Gastrocnemius medialis (tissue), 4 donors: ENCODE data around the gene PTDSS2. TPM values are rescaled to one million over a fixed set of nuclear protein-coding genes. Genes with fewer than 3 reads are reported as not detected.

Experiments used
- ATAC-seq, 2 donors: fragments of 150-250 bp; one replicate each; pipeline ENCODE4 v1.9.1; 2016
- DNase-seq, 2 donors: peaks; one replicate each; pipeline ENCODE4 v3.0.0-alpha.2; 2019
- H3K27ac ChIP-seq, 4 donors: fragments of 200-600 bp; sonication (generic); 1 replicate in 1 of 4; 2 replicates in 3 of 4; pipeline ENCODE4 v1.5.1; 2016 to 2018; ENCODE audit warnings: mild to moderate bottlenecking in 2 of 4, moderate library complexity in 1 of 4
- H3K27me3 ChIP-seq, 3 donors: fragments of 200-600 bp; sonication (generic) in 2 of 3; 1 replicate in 1 of 3; 2 replicates in 2 of 3; pipeline versions ENCODE4 v1.5.1 to v1.6.0; 2016 to 2019; ENCODE audit warnings: mild to moderate bottlenecking in 1 of 3, moderate library complexity in 1 of 3
- H3K36me3 ChIP-seq, 2 donors: fragments of 200-600 bp; sonication (generic) in 1 of 2; one replicate each; pipeline ENCODE4 v1.5.1; 2017 to 2018
- H3K4me1 ChIP-seq, 2 donors: fragments of 200-600 bp; sonication (generic) in 1 of 2; one replicate each; pipeline ENCODE4 v1.5.1; 2016 to 2017; ENCODE audit warnings: mild to moderate bottlenecking in 2 of 2
- H3K4me3 ChIP-seq, 4 donors: fragments of 200-600 bp; sonication (generic) in 3 of 4; 1 replicate in 1 of 4; 2 replicates in 3 of 4; pipeline ENCODE4 v1.5.1; 2016 to 2019; ENCODE audit warnings: mild to moderate bottlenecking in 2 of 4
- H3K9me3 ChIP-seq, 3 donors: fragments of 200-600 bp; sonication (generic) in 2 of 3; 1 replicate in 1 of 3; 2 replicates in 2 of 3; pipeline ENCODE4 v1.5.1; 2016 to 2019
- CTCF ChIP-seq, 5 experiments: fragments of 450-650 bp in 3 of 5; fragments of 200-600 bp in 2 of 5; sonication (generic) in 2 of 5; IDR thresholded peaks in 4 of 5; conservative IDR thresholded peaks in 1 of 5; 1 replicate in 4 of 5; 2 replicates in 1 of 5; pipeline ENCODE4 v1.5.1; 2016 to 2019; ENCODE audit warnings: antibody characterized with exemption in 5 of 5, mild to moderate bottlenecking in 3 of 5, moderate library complexity in 3 of 5
- POLR2A ChIP-seq, 2 donors: fragments of 450-650 bp; IDR thresholded peaks; one replicate each; pipeline ENCODE4 v1.6.1; 2017; ENCODE audit warnings: antibody characterized with exemption in 2 of 2, mild to moderate bottlenecking in 2 of 2, moderate library complexity in 2 of 2
- in situ Hi-C, 4 donors: fragments of 200-750 bp; cut with MboI; loops; one replicate each; pipeline versions ENCODE4 v1.15.0 to v1.8.0; 2017; ENCODE audit warnings: low sequenced_read_pairs in 4 of 4
- intact Hi-C: fragments of 100-400 bp; cut with DNase I; formaldehyde crosslinking; loops from one replicate; pipeline ENCODE4 v1.15.1; 2023; ENCODE audit warnings: low total_unique reads
- total RNA-seq, 4 donors: library from RNA; depleted of rRNA; stranded (reverse); fragments of >200 nt; gene quantifications; one replicate each; pipeline versions ENCODE4 v1.1.0 to v1.2.3, GENCODE V29; 2016

Gene PTDSS2
- total RNA-seq, 4 donors from 2014 or later: 21.7 to 31.5 (median 23.7) TPM

DNA sequence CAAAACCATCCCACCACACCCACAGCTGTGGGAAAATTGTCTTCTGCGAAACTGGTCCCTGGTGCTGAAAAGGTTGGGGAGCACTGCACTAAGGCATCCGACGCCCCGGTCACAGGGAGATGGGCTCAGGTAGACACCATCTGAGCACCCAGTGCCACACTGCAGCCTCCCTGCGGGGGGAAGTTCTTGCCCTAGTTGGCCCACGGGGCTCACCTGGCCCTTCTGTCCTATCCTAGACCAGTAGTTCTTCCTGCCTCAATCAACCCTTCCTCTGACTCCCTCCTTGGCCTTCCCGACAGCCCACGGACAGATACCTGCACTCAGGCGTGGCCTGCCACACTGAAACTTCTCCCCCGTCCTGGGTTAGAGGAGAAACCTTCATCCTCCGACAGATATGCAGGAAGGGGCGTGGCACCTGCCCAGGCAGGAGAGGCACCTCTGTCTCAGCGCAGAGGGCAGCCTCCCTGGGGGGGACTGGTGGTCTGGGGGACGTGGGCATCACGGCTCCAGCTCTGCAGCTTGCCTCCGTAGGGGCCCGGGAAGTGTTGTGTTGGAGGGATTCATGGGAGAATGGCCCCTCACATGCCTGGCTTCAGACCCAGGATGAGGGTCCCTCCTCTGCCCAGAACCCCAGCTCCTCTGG, 12.7 kb upstream of the PTDSS2 start:
- H3K27me3 ChIP-seq: peaks cover 17 to 24% (median 24%) of the 10 kb centered on the region in 3 donors

GRCh38 chr11:438101-438844, 11.8 kb upstream of the PTDSS2 start:
- intact Hi-C loops: no loop called here
- H3K36me3 ChIP-seq: no peaks in the 10 kb centered on the region
- H3K4me1 ChIP-seq: no peaks in the 10 kb centered on the region
- TF ChIP-seq POLR2A (IDR thresholded peaks at IDR 0.05) (no peak), CTCF (IDR thresholded peaks at IDR 0.05 in 4 of 5, conservative IDR thresholded peaks at IDR 0.05 in 1 of 5) (no peak)
- H3K27ac ChIP-seq: no peak overlapping the region
- no peak for ATAC-seq
- no peaks in the 10 kb centered on the region for H3K9me3 ChIP-seq
- DNase-seq: no peak
- no peak overlapping the region for H3K4me3 ChIP-seq
- in situ Hi-C loops: no loop called here
- H3K27me3 ChIP-seq: peaks cover 23 to 33% (median 27%) of the 10 kb centered on the region in 3 donors

More for the DNA sequence above, 12.7 kb upstream of the PTDSS2 start:
- ATAC-seq: no peak
- DNase-seq: no peak
- no peaks in the 10 kb centered on the region for H3K4me1 ChIP-seq
- in situ Hi-C loops (no loop called here), intact Hi-C loops (no loop called here)
- H3K9me3 ChIP-seq: no peaks in the 10 kb centered on the region
- no peak overlapping the region for H3K4me3 ChIP-seq
- H3K27ac ChIP-seq: no peak overlapping the region
- no peaks in the 10 kb centered on the region for H3K36me3 ChIP-seq
- no peak for TF ChIP-seq CTCF (IDR thresholded peaks at IDR 0.05 in 4 of 5, conservative IDR thresholded peaks at IDR 0.05 in 1 of 5)
- no peak for TF ChIP-seq POLR2A (IDR thresholded peaks at IDR 0.05)

DNA sequence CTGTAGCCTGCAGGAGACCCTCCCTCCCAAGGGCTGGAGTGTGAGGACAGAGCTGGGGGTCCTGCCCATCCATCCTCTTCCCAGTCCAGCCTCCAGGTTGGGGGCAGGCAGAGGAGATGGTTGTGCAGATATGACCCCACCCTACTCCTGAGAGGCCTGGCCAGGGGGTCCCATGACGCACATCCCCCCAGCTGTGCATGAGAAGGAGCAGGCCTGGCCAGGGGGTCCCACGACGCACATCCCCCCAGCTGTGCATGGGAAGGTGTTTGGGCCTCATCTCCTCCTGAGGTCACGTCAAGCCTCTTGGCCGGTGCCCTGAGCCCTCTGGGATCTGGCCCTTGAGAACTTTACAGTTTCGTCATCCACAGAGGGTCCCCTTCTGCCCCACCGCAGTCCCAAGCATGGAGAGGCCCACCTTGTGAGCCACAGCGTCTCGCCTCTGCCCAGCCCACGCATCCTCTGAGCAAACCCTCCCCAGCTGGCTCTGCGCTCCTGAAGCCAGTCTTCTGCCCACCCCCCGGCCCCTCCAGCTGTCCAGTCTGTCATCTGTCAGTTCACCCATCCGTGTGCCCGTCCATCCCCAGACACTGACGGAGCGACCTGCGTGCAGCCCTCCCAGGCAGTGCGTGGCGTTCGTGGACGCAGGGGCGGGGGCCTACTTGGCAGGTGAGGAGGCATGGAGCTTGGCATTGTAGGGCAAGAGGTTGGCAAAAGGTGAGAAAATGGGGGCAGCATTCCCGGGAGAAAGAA, 10.6 kb upstream of the PTDSS2 start:
- Histone ChIP-seq H3K4me1 (no peaks in the 10 kb centered on the region), H3K27ac (no peak overlapping the region), H3K36me3 (no peaks in the 10 kb centered on the region), H3K27me3 (peaks cover 23 to 38% (median 35%) of the 10 kb centered on the region in 3 donors), H3K4me3 (no peak overlapping the region), H3K9me3 (no peaks in the 10 kb centered on the region)
- ATAC-seq (no peak), DNase-seq (no peak)
- TF ChIP-seq POLR2A (IDR thresholded peaks at IDR 0.05) (no peak), CTCF (IDR thresholded peaks at IDR 0.05 in 4 of 5, conservative IDR thresholded peaks at IDR 0.05 in 1 of 5) (no peak)
- in situ Hi-C loops: no loop called here
- intact Hi-C loops: loop anchor here (10.0 kb wide), 1 partner anchor 235 kb away; the partner anchor contains the start of genes BET1L and RIC8A

GRCh38 chr11:440065-441042, 9.7 kb upstream of the PTDSS2 start:
- Histone ChIP-seq H3K27ac (no peak overlapping the region), H3K36me3 (no peaks in the 10 kb centered on the region), H3K4me3 (no peak overlapping the region), H3K9me3 (no peaks in the 10 kb centered on the region), H3K4me1 (no peaks in the 10 kb centered on the region), H3K27me3 (peaks cover 23 to 38% (median 36%) of the 10 kb centered on the region in 3 donors)
- TF ChIP-seq POLR2A (IDR thresholded peaks at IDR 0.05): no peak
- no peak for TF ChIP-seq CTCF (IDR thresholded peaks at IDR 0.05 in 4 of 5, conservative IDR thresholded peaks at IDR 0.05 in 1 of 5)
- intact Hi-C loops (loop anchor here (10.0 kb wide), 1 partner anchor 236 kb away; the partner anchor contains the start of genes BET1L and RIC8A), in situ Hi-C loops (no loop called here)
- DNase-seq (no peak), ATAC-seq (peak in 1 of 2 donors; percentile 12)
